Psoas muscle (tissue), 8 donors: Measurements from ENCODE around the gene GJC2. TPM values are rescaled to one million over a fixed set of nuclear protein-coding genes. Genes with fewer than 3 reads are reported as not detected.

Experiments used
- ATAC-seq, 4 donors: fragments of 200-7000 bp; cut with Tn5 transposase; one replicate each; pipeline ENCODE4 v1.9.1; 2020; ENCODE audit warnings: moderate library complexity in 3 of 4, mild to moderate bottlenecking in 2 of 4
- DNase-seq, 2 donors: peaks; one replicate each; pipeline ENCODE4 v3.0.0-alpha.2; 2020
- H3K27ac ChIP-seq: fragments of 200-600 bp; one replicate; pipeline ENCODE4 v1.8.0; 2022
- H3K27me3 ChIP-seq, 3 donors: fragments of 200-600 bp in 1 of 3; one replicate each; pipeline versions ENCODE4 v1.6.1 to v1.8.0; 2013 to 2022; ENCODE audit warnings: low read length in 2 of 3, mild to moderate bottlenecking in 2 of 3, moderate library complexity in 1 of 3; ENCODE audit not compliant: insufficient read depth in 3 of 3
- H3K36me3 ChIP-seq, 2 donors: fragments of 200-600 bp in 1 of 2; one replicate each; pipeline versions ENCODE4 v1.6.1 to v1.8.0; 2013 to 2022; ENCODE audit warnings: low read depth in 1 of 2, mild to moderate bottlenecking in 1 of 2, moderate library complexity in 1 of 2; ENCODE audit not compliant: insufficient read depth in 1 of 2
- H3K4me1 ChIP-seq: fragments of 200-600 bp; one replicate; pipeline ENCODE4 v1.8.0; 2022
- H3K4me3 ChIP-seq: fragments of 200-600 bp; one replicate; pipeline ENCODE4 v1.8.0; 2022; ENCODE audit warnings: mild to moderate bottlenecking
- H3K9me3 ChIP-seq: fragments of 200-600 bp; one replicate; pipeline ENCODE4 v1.8.0; 2022
- WGBS, 3 donors: extraction: QIAGEN DNeasy Blood & Tissue Kit; methylation state at CpG; one replicate each; pipeline versions ENCODE4 v1.1.6 to v1.1.7; 2013; 5-methylcytosine and 5-hydroxymethylcytosine counted together
- intact Hi-C, 2 donors: fragments of 100-400 bp; cut with DNase I; formaldehyde crosslinking; loops; one replicate each; pipeline versions ENCODE4 v1.11.0 to v1.14.2; 2022
- polyA plus RNA-seq, 3 donors: library from polyadenylated mRNA; stranded (reverse); fragments of 200-250 nt; gene quantifications; one replicate each; pipeline ENCODE4 v1.2.3, GENCODE V29; 2013
- total RNA-seq, 4 donors: library from RNA; stranded (reverse); fragmentation: NEBNext Ultra II Directional in 2 of 4; extraction: Animal tissue kit (Norgen Biotek cat#: 25700) in 2 of 4; gene quantifications; one replicate each; pipeline versions ENCODE4 v1.2.1 to v1.2.4, GENCODE V29; 2021 to 2023
- TF ChIP-seq, protein P1 (sequence below): fragments of 200-600 bp; IDR thresholded peaks from one replicate; pipeline ENCODE4 v1.8.0; 2022; ENCODE audit warnings: antibody characterized with exemption
- donor health status: healthy with polysubstance abuse.
- donor health status: DM: no; HTN: no; CAD: no; lungs with moderate emphysema.
- donor health status: Bipolar disorder and iron deficiency.
- donor health status: healthy.
- donor health status: DM: yes; HTN: yes; CAD: no.
- donor health status: DM: no; HTN: no; CAD: no.
- donor health status: DM: no; HTN: no; CAD: no.
- donor health status: DM: yes; HTN: yes; CAD: no.

The GJC2 gene
- total and polyA plus RNA-seq, 7 donors, result 0.19 to 0.92 (median 0.40) TPM

DNA sequence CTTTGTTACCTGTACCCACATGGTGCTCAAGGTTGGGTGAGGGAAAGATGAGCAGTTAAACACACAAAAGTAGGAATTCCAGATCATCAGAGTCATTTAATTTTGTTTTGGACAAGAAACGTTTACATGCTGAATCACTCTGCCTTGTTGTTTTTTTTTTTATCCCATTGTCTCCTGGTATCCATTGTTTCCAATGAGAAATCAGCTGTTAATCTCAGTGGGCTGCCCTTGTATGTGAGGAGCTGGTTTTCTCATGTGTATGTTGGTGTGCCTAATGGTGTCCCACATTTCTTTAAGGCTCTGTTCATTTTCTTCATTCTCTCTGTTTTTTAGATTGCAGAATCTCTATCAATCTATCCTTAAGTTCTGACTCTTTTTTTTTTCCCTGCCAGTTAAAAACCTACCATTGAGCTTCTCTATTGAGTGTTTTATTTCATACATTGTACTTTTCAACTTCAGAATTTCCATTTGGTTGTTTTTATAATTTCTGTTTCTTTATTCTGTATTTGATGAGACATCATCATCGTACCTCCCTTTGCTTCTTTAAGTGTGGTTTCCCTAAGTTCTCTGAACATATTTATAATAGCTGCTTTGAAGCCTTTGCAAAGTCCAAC is 49.4 kb downstream of the GJC2 start:
- WGBS, 3 donors, result 61 to 81% (median 73%) methylated on average over 2 of the region's 2 CpGs

DNA sequence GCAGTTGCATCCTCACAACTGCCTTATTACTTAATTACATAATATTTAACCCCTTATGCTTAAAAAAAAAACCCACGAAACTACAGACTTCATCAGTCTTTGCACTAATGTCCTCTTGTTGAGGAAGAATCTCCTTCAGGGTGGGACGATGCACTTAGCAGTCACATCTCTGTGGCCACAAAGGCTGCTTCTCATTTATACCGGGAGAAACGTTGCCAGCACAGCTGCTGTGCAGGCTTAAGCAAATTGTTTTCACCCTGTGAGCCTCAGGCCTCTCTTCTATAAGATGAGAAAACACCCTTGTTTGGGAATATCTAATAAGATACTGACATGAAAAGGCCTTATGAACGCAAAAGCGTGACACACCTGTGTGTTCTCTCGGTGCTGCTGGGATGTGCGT is 55.2 kb downstream of the GJC2 start:
- Histone ChIP-seq H3K9me3 (peaks cover under 1% of the 10 kb centered on the region), H3K27ac (peak overlapping the region; percentile 99), H3K4me3 (no peak overlapping the region), H3K4me1 (peaks cover 30% of the 10 kb centered on the region), H3K27me3 (no peaks in the 10 kb centered on the region), H3K36me3 (no peaks in the 10 kb centered on the region)
- 45 to 52% (median 47%) methylated on average over 8 of the region's 8 CpGs for WGBS, 3 donors
- DNase-seq, result no peak
- TF ChIP-seq, protein P1, sequence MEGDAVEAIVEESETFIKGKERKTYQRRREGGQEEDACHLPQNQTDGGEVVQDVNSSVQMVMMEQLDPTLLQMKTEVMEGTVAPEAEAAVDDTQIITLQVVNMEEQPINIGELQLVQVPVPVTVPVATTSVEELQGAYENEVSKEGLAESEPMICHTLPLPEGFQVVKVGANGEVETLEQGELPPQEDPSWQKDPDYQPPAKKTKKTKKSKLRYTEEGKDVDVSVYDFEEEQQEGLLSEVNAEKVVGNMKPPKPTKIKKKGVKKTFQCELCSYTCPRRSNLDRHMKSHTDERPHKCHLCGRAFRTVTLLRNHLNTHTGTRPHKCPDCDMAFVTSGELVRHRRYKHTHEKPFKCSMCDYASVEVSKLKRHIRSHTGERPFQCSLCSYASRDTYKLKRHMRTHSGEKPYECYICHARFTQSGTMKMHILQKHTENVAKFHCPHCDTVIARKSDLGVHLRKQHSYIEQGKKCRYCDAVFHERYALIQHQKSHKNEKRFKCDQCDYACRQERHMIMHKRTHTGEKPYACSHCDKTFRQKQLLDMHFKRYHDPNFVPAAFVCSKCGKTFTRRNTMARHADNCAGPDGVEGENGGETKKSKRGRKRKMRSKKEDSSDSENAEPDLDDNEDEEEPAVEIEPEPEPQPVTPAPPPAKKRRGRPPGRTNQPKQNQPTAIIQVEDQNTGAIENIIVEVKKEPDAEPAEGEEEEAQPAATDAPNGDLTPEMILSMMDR, result no peak
- intact Hi-C loops, result no loop called here
- no peak for ATAC-seq

More for the DNA sequence above, 49.4 kb downstream of the GJC2 start:
- no peak for DNase-seq
- Histone ChIP-seq H3K4me3 (no peak overlapping the region), H3K27me3 (no peaks in the 10 kb centered on the region), H3K27ac (peak overlapping the region; percentile 92), H3K36me3 (no peaks in the 10 kb centered on the region), H3K4me1 (peaks cover 12% of the 10 kb centered on the region), H3K9me3 (peaks cover 13% of the 10 kb centered on the region)
- intact Hi-C loops, result no loop called here
- TF ChIP-seq, protein P1, result no peak
- peak in 1 of 4 donors; percentile 26 for ATAC-seq

DNA sequence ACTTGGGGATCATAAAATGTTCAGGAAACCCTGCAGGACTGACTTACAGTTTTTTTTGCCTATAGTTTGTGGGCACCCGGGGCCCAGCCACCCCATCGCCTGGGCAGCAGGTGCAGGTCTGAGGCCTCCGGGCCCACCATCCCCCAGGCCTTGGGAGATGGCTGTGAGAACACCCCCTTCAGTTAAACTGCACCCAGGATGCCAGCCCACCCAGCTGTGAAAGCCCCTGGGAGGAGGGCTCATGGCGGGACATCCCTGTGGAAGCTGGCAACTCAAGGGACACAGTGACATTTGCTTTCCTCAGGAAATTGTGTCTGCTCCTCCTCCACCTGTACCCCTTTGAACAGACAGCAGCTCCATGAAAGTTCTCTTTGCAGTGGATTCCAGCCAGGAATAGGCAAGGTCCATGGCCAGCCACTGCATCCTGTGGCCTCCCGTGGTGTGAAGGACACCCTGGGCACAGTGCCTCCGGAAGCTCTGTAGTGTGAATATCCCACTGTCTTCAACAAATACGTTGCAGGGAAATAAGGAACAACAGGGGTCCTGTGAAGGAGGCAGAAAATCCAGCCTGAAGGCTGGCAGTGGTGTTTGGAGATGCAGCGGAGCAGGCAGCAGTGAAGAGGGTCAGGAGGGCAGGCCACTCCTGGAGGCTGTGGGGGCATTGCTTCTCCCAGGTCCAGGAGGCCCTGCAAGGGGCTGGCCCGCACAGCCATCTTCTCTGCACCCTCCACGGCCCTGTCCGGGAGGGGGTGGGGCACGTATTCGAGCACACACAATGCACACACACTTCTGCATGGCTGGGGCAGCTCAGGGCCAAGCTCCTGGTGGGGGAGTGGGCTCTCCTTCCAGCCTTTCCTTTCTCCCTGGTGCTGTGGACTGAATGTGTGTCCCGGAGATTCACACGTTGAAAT is 56.1 kb downstream of the GJC2 start:
- H3K9me3 ChIP-seq, result no peaks in the 10 kb centered on the region
- peaks cover 32% of the 10 kb centered on the region for H3K4me1 ChIP-seq
- intact Hi-C loops, result no loop called here
- H3K27ac ChIP-seq, result peak overlapping the region; percentile 99
- H3K4me3 ChIP-seq, result no peak overlapping the region
- no peaks in the 10 kb centered on the region for H3K36me3 ChIP-seq
- TF ChIP-seq, protein P1, result no peak
- ATAC-seq, result no peak
- WGBS, 3 donors, result 43 to 47% (median 45%) methylated on average over 15 of the region's 15 CpGs
- no peak for DNase-seq
- H3K27me3 ChIP-seq, result no peaks in the 10 kb centered on the region

DNA sequence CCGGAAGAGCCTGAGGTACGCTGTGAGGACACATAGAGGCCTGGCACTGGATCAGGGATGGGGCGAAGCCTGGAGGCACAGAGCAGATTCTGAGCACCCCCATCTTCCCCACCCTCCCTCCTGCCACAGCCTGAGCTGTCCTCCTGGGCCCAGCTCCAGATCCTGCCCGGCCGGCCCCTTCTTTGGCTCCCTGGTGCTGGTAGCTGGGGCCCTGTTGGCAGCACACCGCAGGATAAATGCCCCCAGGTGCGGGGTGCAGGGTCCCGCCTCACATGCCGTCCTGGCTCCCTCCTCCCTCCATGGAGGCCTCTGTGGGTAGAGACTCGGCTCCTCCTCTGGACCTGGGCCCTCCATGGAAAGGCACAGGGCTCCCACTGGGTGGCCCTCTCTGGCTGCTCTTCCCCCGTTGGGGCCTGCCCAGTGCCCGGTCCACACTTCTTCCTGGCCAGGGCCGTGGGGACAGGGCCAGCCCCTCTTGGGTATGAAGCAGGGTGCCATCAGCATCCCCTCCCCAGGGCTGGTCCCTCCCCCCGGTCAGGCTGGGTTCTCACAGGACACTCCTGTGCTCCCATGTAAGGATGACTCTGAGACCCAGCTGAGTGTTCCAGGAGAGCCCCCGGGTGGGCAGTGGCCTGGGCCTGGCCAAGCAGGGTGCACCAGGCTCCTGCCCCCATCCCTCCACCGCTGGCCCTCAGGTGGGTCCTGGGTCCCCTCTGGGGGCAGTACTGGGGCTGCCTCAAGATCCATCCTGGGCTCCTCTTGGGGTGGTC is 57.0 kb downstream of the GJC2 start:
- peak overlapping the region; percentile 99 for H3K27ac ChIP-seq
- H3K4me3 ChIP-seq, result no peak overlapping the region
- peaks cover 41% of the 10 kb centered on the region for H3K4me1 ChIP-seq
- WGBS, 3 donors, result 36 to 54% (median 37%) methylated on average over 15 to 16 of the region's 16 CpGs
- TF ChIP-seq, protein P1, result no peak
- intact Hi-C loops, result no loop called here
- H3K36me3 ChIP-seq, result peaks cover 0 to 4% of the 10 kb centered on the region in 2 donors
- no peaks in the 10 kb centered on the region for H3K27me3 ChIP-seq
- ATAC-seq (peak in 3 of 4 donors; percentile 5 to 16 (median 10)), DNase-seq (peak in 1 of 2 donors; percentile 35)
- no peaks in the 10 kb centered on the region for H3K9me3 ChIP-seq
